Measurements from ENCODE around the gene SRPX2.

Gene SRPX2

DNA sequence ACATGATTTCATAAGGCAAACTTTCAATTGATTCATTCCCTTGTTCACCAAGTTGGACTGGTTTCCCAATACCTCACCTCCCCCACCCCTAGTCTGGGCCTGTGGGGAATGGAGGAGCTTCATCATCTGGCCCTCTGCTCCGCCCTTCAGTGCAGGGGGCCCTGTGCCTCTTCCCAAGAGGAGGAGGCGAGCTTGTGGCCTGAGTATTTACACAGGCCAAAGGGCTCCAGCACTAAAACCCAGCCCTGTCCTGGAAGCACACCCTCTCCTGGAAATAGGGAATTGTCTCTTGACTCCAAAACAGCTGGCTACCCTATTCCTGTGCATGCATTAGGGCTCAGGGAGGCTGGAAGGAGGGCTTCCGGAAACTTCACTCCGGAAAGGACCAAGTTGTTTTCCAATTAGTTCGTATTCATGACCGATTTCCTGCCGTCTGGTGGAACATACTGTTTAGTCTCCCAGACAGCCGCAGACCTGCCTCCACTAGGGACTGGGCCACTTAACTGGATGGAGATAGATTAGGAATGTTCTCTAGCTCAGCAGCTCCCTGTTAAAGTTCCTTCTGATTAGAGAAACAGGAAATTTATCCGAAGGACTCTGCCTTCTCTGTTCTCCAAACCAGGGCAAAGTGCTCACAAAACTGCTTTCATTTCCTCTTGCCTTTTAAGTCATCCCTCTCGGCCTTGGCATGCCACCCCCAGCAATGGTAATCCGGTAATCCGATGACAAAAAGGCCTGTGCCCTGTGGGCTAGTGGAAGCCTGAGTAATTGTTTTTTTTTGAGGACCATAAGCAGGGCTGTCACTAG lies 5.8 kb downstream of the SRPX2 start:
- DNase-seq (ENCODE audit: low read depth in 2 of 2): no peak

- DNase-seq (ENCODE audit: low read depth in 2 of 2): no peak
These were observed 6.8 kb downstream of the SRPX2 start for GRCh38 chrX:100650841-100651240.

DNA sequence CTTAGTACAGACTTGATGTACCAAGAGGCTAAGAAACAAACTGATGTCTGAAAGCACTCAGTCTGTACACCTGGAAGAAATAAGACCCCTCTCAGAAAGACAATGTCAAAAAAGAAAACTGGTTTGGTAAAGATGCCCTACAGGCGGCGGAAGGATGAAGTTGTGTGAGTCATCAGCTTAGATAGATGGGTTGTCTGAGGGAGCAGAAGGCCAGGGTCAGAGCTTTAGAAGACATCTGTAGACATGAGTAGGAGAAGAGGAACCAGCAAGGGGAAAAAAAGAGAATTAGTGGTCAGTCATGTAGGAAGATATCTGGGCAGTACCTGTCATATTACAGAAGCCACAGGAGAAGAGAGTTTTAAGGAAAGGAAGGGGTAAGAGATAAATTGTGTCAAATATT lies 8.3 kb downstream of the SRPX2 start:
- DNase-seq (ENCODE audit: low read depth in 2 of 2): no peak

- no peak for DNase-seq (ENCODE audit: low read depth in 2 of 2)
These were observed 10.3 kb downstream of the SRPX2 start for GRCh38 chrX:100654261-100654660.

DNA sequence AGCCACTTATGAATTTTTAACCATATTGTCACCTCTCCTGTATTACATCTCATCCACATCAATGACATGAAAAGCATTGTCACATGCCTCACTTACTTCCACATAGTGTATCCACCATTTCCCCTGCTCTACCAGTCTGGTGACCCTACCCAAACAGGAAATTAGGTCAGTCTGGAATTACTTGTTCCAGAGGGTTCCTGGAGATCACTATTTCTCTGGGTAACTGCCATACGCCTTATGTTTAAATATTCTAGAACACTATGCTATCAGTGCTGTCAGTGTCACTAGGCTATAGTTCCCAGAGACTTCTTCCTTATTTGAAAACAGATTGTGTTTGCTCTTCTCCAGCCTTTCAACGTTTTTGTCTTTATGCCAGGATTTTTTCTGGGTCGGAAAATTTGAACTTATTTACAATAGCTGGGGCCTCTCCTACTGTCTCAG lies 15.0 kb downstream of the SRPX2 start:
- DNase-seq (ENCODE audit: low read depth in 2 of 2): no peak

DNA sequence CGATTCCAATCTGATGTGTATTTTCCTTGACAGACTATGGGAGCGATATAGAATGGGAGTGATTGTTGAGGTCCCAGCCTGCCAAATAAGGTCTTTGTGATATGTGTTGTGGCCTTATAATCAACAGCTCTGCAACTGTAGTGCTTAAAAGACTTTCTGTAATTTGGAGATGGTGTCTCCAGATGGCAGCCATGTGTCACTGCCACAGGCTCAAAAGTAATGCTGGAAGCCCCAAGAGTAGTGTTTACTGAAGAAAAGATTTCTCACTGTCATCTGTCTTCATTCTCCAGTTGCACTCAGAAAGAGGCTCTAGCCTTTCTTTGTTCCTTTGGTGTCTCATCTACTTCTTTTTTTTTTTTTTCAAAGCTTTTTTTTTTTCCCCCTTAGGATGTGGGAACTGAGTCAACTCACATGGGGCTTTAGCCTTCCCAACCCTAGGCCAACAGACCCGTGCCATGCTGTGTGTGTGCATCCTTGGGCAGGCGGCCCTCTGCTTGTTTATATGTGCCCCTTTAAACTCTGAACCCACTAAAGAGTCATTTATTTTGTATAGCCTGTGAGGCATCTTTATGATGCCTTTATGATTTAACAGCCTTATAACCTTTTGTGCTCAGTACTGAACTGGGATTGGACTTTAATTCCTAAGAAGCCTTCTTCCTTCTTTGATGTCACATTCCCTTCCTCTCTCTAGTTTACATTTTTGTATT lies 15.6 kb downstream of the SRPX2 start:
- no peak for DNase-seq (ENCODE audit: low read depth in 2 of 2)

DNA sequence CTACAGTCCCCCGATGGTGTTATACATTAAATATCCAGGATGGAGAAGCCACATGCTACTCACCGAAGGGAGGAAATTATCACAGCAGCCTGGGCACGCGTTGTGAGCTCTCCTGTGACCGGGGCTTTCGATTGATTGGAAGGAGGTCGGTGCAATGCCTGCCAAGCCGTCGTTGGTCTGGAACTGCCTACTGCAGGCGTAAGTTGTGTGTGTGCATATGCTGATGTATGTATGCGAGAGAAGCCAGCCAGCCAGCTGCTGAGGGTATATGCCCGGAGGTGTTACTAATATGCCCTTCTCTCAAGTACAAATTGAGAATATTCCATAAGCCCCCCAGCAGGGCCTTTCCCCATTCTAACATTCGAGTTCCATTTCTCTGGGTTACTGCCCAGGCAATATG lies 18.2 kb downstream of the SRPX2 start:
- DNase-seq (ENCODE audit: low read depth in 2 of 2): no peak

DNA sequence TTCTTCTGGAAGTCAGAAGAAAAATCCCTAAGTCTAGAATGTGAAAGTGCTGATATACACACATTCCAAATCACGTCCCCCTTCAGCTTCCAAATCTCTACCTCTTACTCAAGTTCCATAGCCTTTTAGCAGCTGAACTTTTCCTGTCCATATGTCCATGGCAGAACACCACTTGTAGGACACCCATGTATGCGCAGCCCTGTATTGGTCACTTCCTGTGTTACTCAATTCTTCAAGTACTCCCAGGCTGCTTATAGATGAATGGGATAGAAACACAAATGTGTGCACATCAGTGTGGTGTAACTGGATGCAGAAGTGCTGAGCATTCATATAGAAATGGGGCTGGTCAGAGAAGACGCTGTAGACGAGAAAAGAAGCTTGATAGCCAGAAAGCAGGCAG lies 18.8 kb downstream of the SRPX2 start:
- no peak for DNase-seq (ENCODE audit: low read depth in 2 of 2)

DNA sequence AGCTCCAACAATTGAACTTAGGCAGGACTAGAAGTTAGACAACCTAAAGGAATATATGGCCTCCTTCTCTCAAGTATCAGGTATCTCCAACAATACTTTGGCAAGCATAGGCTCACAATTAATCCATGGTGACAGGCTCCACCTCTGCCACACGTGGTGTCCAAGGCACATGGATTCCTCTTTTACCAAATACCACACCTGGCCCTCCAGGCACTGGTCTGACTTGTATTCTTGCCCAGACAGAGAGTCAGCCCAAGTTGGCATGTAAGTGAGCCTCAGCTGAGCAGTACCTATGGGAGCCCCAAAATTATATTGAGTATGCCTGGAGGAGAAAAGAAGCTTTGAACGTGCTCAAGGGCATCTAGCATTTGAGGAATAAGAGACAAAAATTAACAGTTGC lies 19.6 kb downstream of the SRPX2 start:
- no peak for DNase-seq (ENCODE audit: low read depth in 2 of 2)

DNA sequence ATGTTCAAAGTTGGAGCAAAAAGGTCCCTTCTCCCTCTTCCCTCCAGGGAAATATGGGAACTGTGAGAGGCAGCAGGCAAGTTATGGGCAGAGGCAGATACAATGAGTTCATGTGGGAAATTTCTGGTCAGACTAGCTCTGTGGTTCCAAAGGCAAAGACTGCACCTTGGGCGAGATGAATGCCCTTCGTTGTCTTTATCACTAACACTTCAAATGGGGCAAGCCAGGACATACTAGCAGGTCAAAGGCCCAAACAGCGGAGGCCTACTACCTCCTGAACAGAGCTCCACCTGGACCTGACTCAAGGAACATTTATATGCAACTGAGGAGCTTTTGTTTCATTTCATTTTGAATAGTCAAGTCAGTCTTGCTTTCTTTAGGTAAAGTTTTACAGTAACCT lies 29.0 kb downstream of the SRPX2 start:
- no peak for DNase-seq (ENCODE audit: low read depth in 2 of 2)

GRCh38 chrX:100673397-100673953 lies 29.5 kb downstream of the SRPX2 start:
- no peak for DNase-seq (ENCODE audit: low read depth in 2 of 2)

DNA sequence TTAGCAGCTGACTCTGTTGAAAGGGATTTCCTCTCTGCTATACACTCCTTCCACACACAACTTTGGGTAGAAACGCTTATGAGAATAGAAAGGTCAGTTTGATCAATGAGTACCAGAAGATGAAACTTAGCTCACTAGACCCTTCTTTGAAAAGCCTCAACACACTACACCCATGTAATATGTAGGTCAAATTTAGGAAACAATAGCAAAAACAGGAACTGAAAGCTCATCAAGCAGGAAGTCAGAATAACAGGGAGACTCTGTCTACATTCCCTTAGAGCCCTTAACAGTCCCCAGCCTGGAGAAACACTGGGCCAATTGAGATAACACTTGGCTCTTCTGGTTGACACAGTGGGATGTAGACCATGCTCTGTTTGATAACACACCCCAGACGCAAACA lies 30.7 kb downstream of the SRPX2 start:
- DNase-seq (ENCODE audit: low read depth in 2 of 2): no peak

GRCh38 chrX:100677611-100678181 lies 33.7 kb downstream of the SRPX2 start:
- no peak for DNase-seq (ENCODE audit: low read depth in 2 of 2)

DNA sequence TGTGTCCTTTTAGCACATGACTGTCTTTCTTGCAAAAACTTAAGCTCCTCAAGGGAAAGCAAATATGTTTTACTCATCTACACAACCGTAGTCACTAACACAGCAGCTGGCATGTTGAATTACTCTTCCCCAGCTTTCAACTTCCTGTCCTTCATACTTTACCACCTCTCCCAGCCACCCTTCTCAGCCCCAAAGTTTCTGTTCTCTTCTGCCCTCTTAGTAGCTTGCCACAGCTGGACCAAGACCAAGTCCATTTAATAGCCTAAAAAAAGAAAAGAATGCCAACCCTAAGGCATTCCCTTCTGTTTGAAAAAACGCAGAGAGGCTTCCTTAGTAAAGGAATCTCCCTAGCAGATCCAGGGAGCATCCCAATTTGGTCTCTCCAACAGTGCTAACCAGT lies 36.8 kb downstream of the SRPX2 start:
- DNase-seq (ENCODE audit: low read depth in 2 of 2): no peak

DNA sequence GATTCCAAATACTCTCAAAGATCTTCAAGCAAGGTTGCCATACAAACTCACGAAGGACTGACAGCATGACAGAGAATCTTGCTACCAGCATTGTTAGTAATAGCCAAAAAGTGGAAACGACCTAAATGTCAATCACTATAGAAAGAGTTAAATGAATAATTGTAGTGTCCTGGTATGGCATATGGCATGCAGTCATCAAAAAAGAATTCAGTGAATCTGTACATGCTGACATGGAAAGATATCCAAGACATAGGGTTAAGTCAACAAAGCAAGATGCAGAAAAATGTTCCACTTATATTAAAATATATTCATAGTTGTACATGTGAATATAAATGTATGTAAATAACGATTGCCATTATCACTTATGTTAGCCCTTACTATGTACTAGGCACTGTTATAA lies 37.6 kb downstream of the SRPX2 start:
- DNase-seq (ENCODE audit: low read depth in 2 of 2): no peak

DNA sequence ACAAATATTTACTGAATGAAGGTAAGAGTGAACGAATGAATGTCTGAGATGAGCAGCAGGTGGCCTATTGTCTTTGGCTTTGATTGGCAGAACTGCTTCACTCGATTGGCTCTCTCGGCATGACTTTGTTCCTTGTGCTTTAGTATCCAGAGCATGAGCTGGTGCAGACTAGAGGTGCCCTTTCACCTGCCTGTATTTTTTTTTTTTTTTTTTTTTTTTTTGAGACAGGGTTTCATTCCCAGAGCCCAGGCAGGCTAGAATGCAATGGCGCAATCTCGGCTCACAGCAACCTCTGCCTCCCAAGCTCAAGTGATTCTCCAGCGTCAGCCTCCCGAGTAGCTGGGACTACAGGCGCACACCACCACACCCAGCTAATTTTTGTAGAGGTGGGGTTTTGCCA lies 38.9 kb downstream of the SRPX2 start:
- DNase-seq (ENCODE audit: low read depth in 2 of 2): no peak

DNA sequence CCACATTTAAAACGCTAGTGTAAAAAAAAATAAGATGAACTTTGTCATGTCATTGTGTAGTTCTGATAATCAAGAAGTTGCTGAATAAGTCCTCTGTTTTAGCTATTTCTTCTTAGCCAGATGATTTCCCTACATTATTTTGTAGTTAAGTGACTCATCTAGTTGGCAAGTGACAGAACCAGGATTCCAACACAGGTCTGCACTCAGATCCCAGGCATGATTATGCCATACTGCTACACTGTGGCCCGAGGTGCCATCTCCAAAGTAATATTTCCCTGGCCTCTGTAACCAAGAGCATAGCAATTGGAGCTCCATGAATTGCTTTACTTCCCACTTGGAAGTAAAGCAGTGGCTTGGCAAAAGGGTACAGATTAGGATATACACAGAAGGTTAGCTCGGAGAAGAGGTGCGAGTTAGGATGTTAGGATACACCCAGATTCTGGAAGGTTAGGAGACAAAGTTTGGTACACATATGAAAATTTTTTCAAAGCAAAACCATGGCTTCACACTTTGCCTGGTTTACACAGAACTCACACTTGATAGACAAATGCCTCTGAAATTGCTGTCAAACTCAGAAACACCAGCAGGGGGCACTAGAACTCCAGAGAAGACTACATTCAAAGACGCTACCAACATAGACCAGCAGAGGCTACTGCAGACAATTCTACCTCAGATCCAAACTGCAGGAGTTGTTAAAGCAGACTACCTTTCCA lies 41.4 kb downstream of the SRPX2 start:
- peak in 1 of 2 donors; percentile 60 for DNase-seq (ENCODE audit: low read depth in 2 of 2)

GRCh38 chrX:100685997-100686305 lies 42.0 kb downstream of the SRPX2 start:
- no peak for DNase-seq (ENCODE audit: low read depth in 2 of 2)

- DNase-seq (ENCODE audit: low read depth in 2 of 2): peak in 1 of 2 donors; percentile 8
These were observed 43.1 kb downstream of the SRPX2 start for GRCh38 chrX:100687128-100687527.

- no peak for DNase-seq (ENCODE audit: low read depth in 2 of 2)
These were observed 43.5 kb downstream of the SRPX2 start for GRCh38 chrX:100687546-100687945.

DNA sequence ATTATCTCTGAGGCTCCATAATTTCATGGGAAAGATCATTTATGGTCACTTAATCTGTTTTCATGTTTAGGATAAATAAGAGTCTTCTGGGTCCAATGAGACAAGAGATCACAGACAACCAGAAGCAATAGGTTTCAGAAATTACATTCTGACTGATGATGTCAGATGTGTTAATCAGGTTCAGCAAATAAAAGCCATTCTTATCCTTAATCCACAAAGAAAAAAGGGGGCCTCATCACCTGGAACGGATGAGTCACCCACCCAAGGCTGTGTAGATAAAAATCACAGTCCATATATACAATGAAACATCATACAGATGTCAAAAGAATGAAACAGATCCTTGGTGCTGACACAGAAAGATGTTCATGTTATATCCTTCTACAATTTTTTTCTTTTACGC lies 51.3 kb downstream of the SRPX2 start:
- DNase-seq (ENCODE audit: low read depth in 2 of 2): no peak

DNA sequence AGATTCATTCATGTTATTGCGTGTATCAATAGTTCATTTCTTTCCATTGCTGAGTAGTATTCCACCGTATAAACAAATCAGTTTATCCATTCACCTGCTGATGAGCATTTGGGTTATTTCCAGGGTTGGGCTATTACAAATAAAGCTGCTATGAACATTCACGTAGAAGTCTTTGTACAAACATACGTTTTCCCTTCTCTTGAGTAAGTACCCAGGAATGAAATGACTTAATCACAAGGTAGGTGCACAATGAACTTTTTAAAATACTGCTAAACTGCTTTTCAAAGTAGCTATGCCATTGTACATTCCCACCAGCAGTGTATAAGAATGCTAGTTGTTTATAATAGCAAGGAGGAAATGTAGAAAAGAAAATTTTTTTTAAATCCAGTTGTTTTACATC lies 52.0 kb downstream of the SRPX2 start:
- no peak for DNase-seq (ENCODE audit: low read depth in 2 of 2)

Data from stimulated activated CD4-positive, alpha-beta T cell treated with anti-CD3 and anti-CD28 coated beads, Interleukin-1b, Interleukin-23, amount 100 ng/mL, for 4 hours (primary cell).